ENCODE data around the gene ISLR.

The ISLR gene

GRCh38 chr15:74212494-74212893 lies 39.0 kb downstream of the ISLR start:
- DNase-seq (ENCODE audit: low spot score): no peak

- DNase-seq (ENCODE audit: low spot score): no peak
Observed at GRCh38 chr15:74213858-74214284, 40.4 kb downstream of the ISLR start.

GRCh38 chr15:74214324-74215021 lies 41.0 kb downstream of the ISLR start:
- no peak for DNase-seq (ENCODE audit: low spot score)

DNA sequence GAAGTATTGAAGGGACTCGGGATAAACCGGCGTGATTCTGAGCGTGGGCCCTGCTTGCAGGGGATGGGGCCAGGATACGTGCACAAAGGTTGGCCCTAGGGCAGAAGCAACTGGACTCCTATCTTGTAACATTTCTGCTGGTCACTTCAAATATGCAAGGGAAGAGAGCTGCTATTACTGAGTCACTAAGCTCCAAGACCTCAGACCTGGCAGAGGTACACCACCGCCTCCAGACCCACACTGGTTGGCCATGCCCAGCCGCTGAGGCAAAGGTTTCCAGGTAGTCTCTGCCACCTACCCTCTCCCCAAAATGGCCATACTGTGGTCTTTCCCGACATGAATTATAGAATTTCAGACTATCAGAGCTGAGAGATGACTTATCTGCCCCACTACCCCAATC lies 42.4 kb downstream of the ISLR start:
- DNase-seq (ENCODE audit: low spot score): no peak

GRCh38 chr15:74216949-74217348 lies 43.4 kb downstream of the ISLR start:
- DNase-seq (ENCODE audit: low spot score): no peak

- no peak for DNase-seq (ENCODE audit: low spot score)
Observed at GRCh38 chr15:74217907-74218885, 44.7 kb downstream of the ISLR start.

DNA sequence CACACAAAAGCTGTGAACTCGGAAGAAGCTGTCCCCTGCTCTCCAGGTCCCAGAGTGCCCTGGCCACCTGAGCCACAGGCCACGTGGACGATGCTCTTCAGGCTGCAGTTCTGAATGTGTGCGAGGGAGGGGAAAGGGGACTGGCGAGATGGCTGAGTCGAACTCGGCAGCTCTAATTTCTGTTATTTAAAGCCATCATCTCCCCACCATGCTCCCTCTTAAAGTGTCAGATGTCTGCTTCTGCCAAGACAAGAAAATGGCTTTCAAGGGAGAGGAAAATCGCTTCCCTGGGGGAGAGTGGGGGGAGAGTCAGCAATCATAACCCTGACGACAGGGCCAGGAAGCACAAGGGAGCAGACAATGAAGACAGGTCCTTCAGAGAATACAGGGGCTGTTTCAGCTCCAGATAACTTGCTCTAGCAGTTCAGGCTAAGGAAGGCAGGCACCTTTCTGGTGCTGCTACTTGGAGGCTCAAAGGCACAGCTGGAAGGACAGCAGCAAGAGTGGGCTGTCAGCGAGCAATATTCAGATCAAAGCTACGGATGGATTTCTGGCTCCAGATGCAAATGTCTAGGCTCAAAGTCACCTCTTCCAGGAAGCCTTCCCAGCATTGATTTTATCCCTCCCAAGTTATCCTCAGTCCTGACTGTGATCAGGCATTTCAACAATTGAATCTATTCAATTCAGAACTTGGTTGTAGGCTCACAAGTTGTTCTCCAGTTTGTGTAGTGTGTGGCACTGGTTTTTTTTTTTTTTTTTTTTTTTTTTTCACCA lies 47.2 kb downstream of the ISLR start:
- no peak for DNase-seq (ENCODE audit: low spot score)

- DNase-seq (ENCODE audit: low spot score): no peak
Observed at GRCh38 chr15:74221399-74222239, 48.1 kb downstream of the ISLR start.

DNA sequence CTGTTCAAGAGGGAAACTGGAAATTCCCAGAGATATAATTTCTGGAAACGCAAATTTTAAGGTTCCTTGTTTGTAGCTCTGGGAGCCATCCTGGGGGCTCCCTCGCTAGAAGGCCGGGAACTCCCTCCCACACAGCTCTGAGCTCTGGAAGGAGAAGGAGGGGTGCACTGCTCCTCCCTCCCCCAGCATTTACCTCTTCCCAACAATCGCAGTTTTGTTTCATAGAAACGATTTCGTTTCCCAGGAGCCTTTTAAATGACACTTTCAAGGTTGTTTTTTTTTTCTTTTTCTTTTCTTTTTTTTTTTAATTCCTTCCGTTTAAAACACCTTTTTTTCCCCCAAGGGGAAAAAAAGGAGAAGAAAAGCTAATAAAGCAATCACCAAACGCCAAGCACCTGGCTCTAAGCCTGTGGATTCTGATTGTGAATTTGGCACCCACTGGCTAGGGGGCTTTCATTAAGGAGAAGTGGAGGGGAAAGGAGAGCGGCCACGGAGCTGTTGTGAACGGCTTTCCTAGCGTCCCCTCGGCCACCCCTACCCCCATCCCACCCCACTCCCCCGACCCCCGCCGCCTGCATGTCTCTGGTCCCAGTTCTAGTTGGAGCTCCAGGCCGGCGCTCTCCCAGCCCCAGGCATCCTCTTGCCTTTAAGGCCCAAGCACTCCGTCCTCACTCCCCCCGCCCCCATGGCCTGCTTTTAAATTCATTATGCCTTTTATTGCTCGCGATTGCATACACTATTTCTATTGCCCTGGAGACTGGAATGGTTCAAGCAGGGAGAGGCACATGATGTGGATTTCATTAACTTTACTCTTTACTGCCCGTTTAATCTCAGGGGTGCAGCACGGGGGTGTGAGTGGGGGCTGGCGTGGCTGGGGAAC lies 49.0 kb downstream of the ISLR start:
- DNase-seq (ENCODE audit: low spot score): no peak

GRCh38 chr15:74225928-74226327 lies 52.4 kb downstream of the ISLR start:
- DNase-seq (ENCODE audit: low spot score): no peak
